Peyer's patch (tissue), 4 donors: ENCODE measurements around the gene FAM72D.
"Not testable (repeated sequence)": the region's sequence is repeated elsewhere in the genome, so short reads cannot be mapped to it uniquely, and the experiment has no call there.

ENCODE experiments used
- CTCF ChIP-seq, 6 experiments: fragments of 450-650 bp in 4 of 6; fragments of 200-600 bp in 2 of 6; sonication (generic) in 1 of 6; IDR thresholded peaks; one replicate each; pipeline ENCODE4 v1.5.1; 2017 to 2019; ENCODE audit warnings: antibody characterized with exemption in 6 of 6, mild to moderate bottlenecking in 3 of 6, moderate library complexity in 1 of 6
- POLR2A ChIP-seq, 2 donors: fragments of 450-650 bp; IDR thresholded peaks; one replicate each; pipeline ENCODE4 v1.5.1; 2017; ENCODE audit warnings: antibody characterized with exemption in 2 of 2, mild to moderate bottlenecking in 2 of 2, moderate library complexity in 2 of 2

DNA sequence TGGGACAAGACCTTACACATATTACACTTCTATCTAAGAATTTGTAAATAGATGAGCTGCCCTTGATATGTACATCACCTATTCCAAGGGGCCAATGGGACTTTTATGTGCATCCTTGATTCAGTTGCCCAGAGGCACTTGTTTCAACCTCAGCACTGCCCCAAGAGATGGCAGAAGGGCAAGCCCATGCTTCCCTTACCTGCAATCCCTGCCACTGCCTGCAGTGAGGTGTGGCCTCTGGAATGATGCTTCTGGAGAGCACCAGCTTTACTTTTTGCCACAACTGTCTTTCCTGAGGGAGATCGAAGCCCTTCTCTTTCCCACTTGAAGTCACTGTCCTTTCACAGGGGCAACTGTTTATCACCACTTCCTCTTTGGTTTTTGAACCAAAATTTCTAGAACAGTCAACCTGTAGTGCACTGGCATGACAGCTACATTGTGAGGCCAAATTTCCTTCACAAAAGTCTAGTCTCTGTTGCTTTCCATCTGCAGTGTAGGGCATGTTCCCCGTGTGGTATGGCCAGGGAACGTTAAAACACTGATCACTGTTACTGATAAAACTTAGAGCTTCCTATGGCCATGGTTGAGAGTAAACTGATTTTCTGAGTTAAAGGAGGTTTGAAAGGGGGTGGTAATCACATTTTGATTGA is 48.6 kb downstream of the FAM72D start:
- not testable (repeated sequence) for TF ChIP-seq POLR2A, CTCF (IDR thresholded peaks at IDR 0.05)
